H1 (cell line): ENCODE results near the gene MT1X. TPM values are rescaled to one million over a fixed set of nuclear protein-coding genes. Genes with fewer than 3 reads are reported as not detected.

Experiments
- RAD21 ChIP-seq, 2 experiments: IDR thresholded peaks in 1 of 2; conservative IDR thresholded peaks in 1 of 2; 2 replicates each; pipeline ENCODE4 v1.6.1; 2011; ENCODE audit warnings: low read depth in 2 of 2, low read length in 2 of 2, improper control_type of control experiment in 1 of 2, inconsistent platforms in 1 of 2, mild to moderate bottlenecking in 1 of 2, moderate library complexity in 1 of 2
- polyA plus RNA-seq, 7 experiments: library from polyadenylated mRNA; depleted of rRNA in 3 of 7; stranded (reverse) in 5 of 7; unstranded in 2 of 7; fragments of >200 nt in 5 of 7; fragments of 200-250 nt in 2 of 7; gene quantifications; 1 replicate in 5 of 7; 2 replicates in 1 of 7; 4 replicates in 1 of 7; pipeline versions ENCODE4 v1.2.1 to v1.2.3, GENCODE V29; 2011 to 2013; ENCODE audit warnings: missing spikeins in 2 of 7, mixed read lengths in 2 of 7
- total RNA-seq: library from RNA; stranded (reverse); fragmentation: NEBNext Ultra II Directional; extraction: Animal tissue kit (Norgen Biotek cat#: 25700); gene quantifications from 2 replicates; pipeline ENCODE4 v1.2.1, GENCODE V29; 2021

The MT1X gene
- total and polyA plus RNA-seq, 2 of the 8 experiments (the other 6 are each of a cell fraction or from before 2014, with no cell fraction given) = 52.4 to 1,060 TPM

DNA sequence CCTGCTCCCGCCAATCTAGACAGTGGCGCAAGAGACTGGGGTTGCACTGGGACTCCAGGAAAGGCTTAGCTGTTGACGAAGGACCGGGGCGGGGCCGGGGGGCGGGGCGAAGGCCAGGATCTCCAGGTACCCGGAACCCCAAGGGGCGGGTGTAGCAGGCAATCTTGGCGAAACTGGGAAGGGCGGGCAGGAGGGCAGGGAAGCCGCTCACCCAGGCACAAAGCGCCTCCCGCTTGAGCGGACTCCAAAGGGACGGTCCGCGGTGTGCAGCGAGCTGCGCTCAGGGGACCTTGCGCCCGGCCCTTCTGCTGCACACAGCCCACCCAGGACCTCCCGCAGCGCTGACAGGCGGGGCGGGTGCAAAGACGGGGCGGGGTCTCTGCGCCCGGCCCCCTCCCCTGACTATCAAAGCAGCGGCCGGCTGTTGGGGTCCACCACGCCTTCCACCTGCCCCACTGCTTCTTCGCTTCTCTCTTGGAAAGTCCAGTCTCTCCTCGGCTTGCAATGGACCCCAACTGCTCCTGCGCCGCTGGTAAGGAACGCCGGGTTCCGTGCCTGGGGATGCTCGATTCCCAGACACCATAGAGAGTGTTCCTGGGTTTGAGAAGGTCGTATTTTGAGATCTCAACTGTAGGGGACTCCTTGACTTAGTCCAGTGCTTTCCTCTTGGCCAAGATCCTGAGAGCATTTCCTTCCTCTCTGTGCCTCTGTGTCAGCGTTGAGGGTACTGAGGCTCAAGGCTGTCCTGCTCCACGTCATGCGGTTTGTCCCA, 24.5 kb upstream of the MT1X start, which contains the start of gene MT1F (continued):
- peak; percentile 15 to 35; a peak in 3 of 4 replicates for TF ChIP-seq RAD21 (IDR thresholded peaks at IDR 0.05 in 1 of 2, conservative IDR thresholded peaks at IDR 0.05 in 1 of 2; ENCODE audit: low read depth in 2 of 2, low read length in 2 of 2)
- TF ChIP-seq, all 59 proteins: peak for 8
